HCT116 (cell line): Measurements from ENCODE around the gene GZMA. TPM values are rescaled to one million over a fixed set of nuclear protein-coding genes. Genes with fewer than 3 reads are reported as not detected.

Experiments
- ATAC-seq: fragments of 200-7000 bp; cut with Tn5 transposase; 2 replicates; pipeline ENCODE4 v1.9.1; 2020; ENCODE audit warnings: mild to moderate bottlenecking, moderate library complexity
- BruUV-seq: library from RNA; stranded (reverse); fragments of 400-500 nt; replicated peaks from 2 replicates; lab custom pipeline; 2021; lab: Mats Ljungman, UMichigan
- CTCF ChIA-PET: fragments of 300-600 bp; sonication (Branson Sonifier 250); formaldehyde crosslinking; loops from one replicate; lab custom pipeline; 2021; ENCODE audit warnings: antibody characterized with exemption; lab: Charles Lee
- POLR2A ChIA-PET: fragments of 300-600, 350-600 bp; sonication (Branson Sonifier 250); formaldehyde crosslinking; loops from one replicate; lab custom pipeline; 2021; ENCODE audit warnings: antibody characterized with exemption; lab: Charles Lee
- RAD21 ChIA-PET, 2 experiments: fragments of 300-600 bp; sonication (Branson Sonifier 250); formaldehyde crosslinking; loops; one replicate each; lab custom pipeline; 2023; ENCODE audit warnings: low total read pairs in 2 of 2; ENCODE audit not compliant: uncharacterized antibody in 2 of 2, unreplicated experiment in 2 of 2, low non-redundant PET in 1 of 2; lab: Charles Lee
- DNase-seq: peaks from one replicate; pipeline ENCODE4 v3.0.0-alpha.2; 2010; ENCODE audit warnings: low read depth, low spot score
- H2AFZ ChIP-seq: fragments of 200-600 bp; shearing (Covaris generic), sonication (generic); 2 replicates; pipeline ENCODE4 v1.6.1; 2017; ENCODE audit warnings: low read depth, mixed run types, mixed read lengths, antibody characterized with exemption, low read length; ENCODE audit not compliant: poor library complexity, severe bottlenecking
- H3K27ac ChIP-seq: 2 replicates; pipeline ENCODE4 v1.5.1; 2012; ENCODE audit warnings: low read depth, low read length
- H3K27me3 ChIP-seq: fragments of 200-600 bp; sonication (generic); 2 replicates; pipeline ENCODE4 v1.6.1; 2016; ENCODE audit warnings: mixed run types, low read length, mixed read lengths; ENCODE audit not compliant: insufficient read depth
- H3K36me3 ChIP-seq, 2 experiments: fragments of 200-500 bp in 1 of 2; fragments of 200-600 bp in 1 of 2; sonication (Bioruptor generic) in 1 of 2; sonication (generic) in 1 of 2; 2 replicates each; pipeline versions ENCODE4 v1.5.1 to v1.6.1; 2014 to 2016; ENCODE audit warnings: low read length in 2 of 2, inconsistent platforms in 1 of 2, mixed read lengths in 1 of 2, mixed run types in 1 of 2; ENCODE audit not compliant: insufficient read depth in 2 of 2, control insufficient read depth in 1 of 2
- H3K4me1 ChIP-seq, 2 experiments: fragments of 200-600 bp in 1 of 2; sonication (generic) in 1 of 2; 2 replicates each; pipeline versions ENCODE4 v1.5.1 to v1.6.1; 2012 to 2017; ENCODE audit warnings: low read length in 2 of 2, inconsistent platforms in 1 of 2, mild to moderate bottlenecking in 1 of 2, mixed read lengths in 1 of 2, mixed run types in 1 of 2, moderate library complexity in 1 of 2; ENCODE audit not compliant: insufficient read depth in 2 of 2, control insufficient read depth in 1 of 2
- H3K4me2 ChIP-seq: fragments of 200-600 bp; sonication (generic); 2 replicates; pipeline ENCODE4 v1.6.1; 2017; ENCODE audit warnings: mixed run types, low read length, mixed read lengths
- H3K4me3 ChIP-seq, 2 experiments: fragments of 200-600 bp in 1 of 2; sonication (generic) in 1 of 2; replicated peaks in 1 of 2; 2 replicates each; pipeline ENCODE4 v1.5.1; 2011 to 2016; ENCODE audit warnings: low read length in 2 of 2, control low read depth in 1 of 2, low read depth in 1 of 2, mild to moderate bottlenecking in 1 of 2, mixed read lengths in 1 of 2, mixed run types in 1 of 2
- H3K79me2 ChIP-seq: fragments of 200-600 bp; sonication (generic); 2 replicates; pipeline ENCODE4 v1.6.1; 2017; ENCODE audit warnings: mild to moderate bottlenecking, mixed run types, low read length, moderate library complexity, mixed read lengths; ENCODE audit not compliant: insufficient read depth
- H3K9ac ChIP-seq: fragments of 200-600 bp; sonication (generic); 2 replicates; pipeline ENCODE4 v1.6.1; 2016; ENCODE audit warnings: low read length, mixed read lengths
- H3K9me2 ChIP-seq: fragments of 200-600 bp; sonication (generic), shearing (Covaris generic); 2 replicates; pipeline ENCODE4 v1.6.1; 2017; ENCODE audit warnings: mixed run types, mild to moderate bottlenecking, moderate library complexity; ENCODE audit not compliant: insufficient read depth
- H3K9me3 ChIP-seq, 2 experiments: fragments of 200-500 bp in 1 of 2; fragments of 200-600 bp in 1 of 2; sonication (Bioruptor generic) in 1 of 2; sonication (generic) in 1 of 2; 2 replicates each; pipeline ENCODE4 v1.6.1; 2014 to 2017; ENCODE audit warnings: low read length in 2 of 2, mixed read lengths in 2 of 2, inconsistent platforms in 1 of 2, low read depth in 1 of 2, mild to moderate bottlenecking in 1 of 2, mixed run types in 1 of 2, moderate library complexity in 1 of 2; ENCODE audit not compliant: control insufficient read depth in 1 of 2, insufficient read depth in 1 of 2
- H4K20me1 ChIP-seq: fragments of 200-600 bp; sonication (generic), shearing (Covaris generic); 2 replicates; pipeline ENCODE4 v1.6.1; 2017; ENCODE audit warnings: mixed run types, mild to moderate bottlenecking, moderate library complexity; ENCODE audit not compliant: insufficient read depth
- CBX3 ChIP-seq: IDR thresholded peaks from 2 replicates; pipeline ENCODE4 v1.6.1; 2012; ENCODE audit warnings: low read depth
- CEBPB ChIP-seq: IDR thresholded peaks from 2 replicates; pipeline ENCODE4 v1.6.1; 2012; ENCODE audit warnings: low read depth
- EGR1 ChIP-seq: IDR thresholded peaks from 2 replicates; pipeline ENCODE4 v1.6.1; 2012; ENCODE audit warnings: low read depth
- ELF1 ChIP-seq: IDR thresholded peaks from 2 replicates; pipeline ENCODE4 v1.6.1; 2012; ENCODE audit warnings: low read depth, borderline replicate concordance
- EZH2 ChIP-seq: fragments of 200-600 bp; sonication (generic); IDR thresholded peaks from 2 replicates; pipeline ENCODE4 v1.6.1; 2017; ENCODE audit warnings: antibody characterized with exemption, mixed run types
- EZH2phosphoT487 ChIP-seq: fragments of 200-600 bp; IDR thresholded peaks from 2 replicates; pipeline ENCODE4 v1.6.1; 2018; ENCODE audit warnings: antibody characterized with exemption, borderline replicate concordance
- FOSL1 ChIP-seq: IDR thresholded peaks from 2 replicates; pipeline ENCODE4 v1.6.1; 2012; ENCODE audit warnings: low read depth
- JUND ChIP-seq: IDR thresholded peaks from 2 replicates; pipeline ENCODE4 v1.6.1; 2012
- POLR2A ChIP-seq: IDR thresholded peaks from 2 replicates; pipeline ENCODE4 v1.7.0; 2011; ENCODE audit warnings: borderline replicate concordance; ENCODE audit not compliant: insufficient read depth, insufficient read length; ENCODE audit errors: extremely low read depth
- POLR2AphosphoS5 ChIP-seq: IDR thresholded peaks from 2 replicates; pipeline ENCODE4 v1.6.1; 2011; ENCODE audit warnings: mild to moderate bottlenecking, low read depth, low read length, moderate library complexity
- RAD21 ChIP-seq: IDR thresholded peaks from 2 replicates; pipeline ENCODE4 v1.6.1; 2012; ENCODE audit warnings: low read depth, mild to moderate bottlenecking
- SIN3A ChIP-seq: IDR thresholded peaks from 2 replicates; pipeline ENCODE4 v1.6.1; 2012; ENCODE audit warnings: low read depth
- SP1 ChIP-seq: IDR thresholded peaks from 2 replicates; pipeline ENCODE4 v1.6.1; 2012; ENCODE audit warnings: low read depth
- SRF ChIP-seq: IDR thresholded peaks from 2 replicates; pipeline ENCODE4 v1.6.1; 2012; ENCODE audit warnings: low read depth
- TCF7L2 ChIP-seq: IDR thresholded peaks from 2 replicates; pipeline ENCODE4 v1.7.0; 2011; ENCODE audit warnings: borderline replicate concordance, inconsistent platforms; ENCODE audit not compliant: insufficient read depth, insufficient read length; ENCODE audit errors: extremely low read depth
- YY1 ChIP-seq: IDR thresholded peaks from 2 replicates; pipeline ENCODE4 v1.6.1; 2011; ENCODE audit warnings: low read length, low read depth, moderate library complexity, mild to moderate bottlenecking; ENCODE audit not compliant: insufficient replicate concordance; ENCODE audit errors: extremely low read depth
- ZFX ChIP-seq: fragments of 450-650 bp; IDR thresholded peaks from 2 replicates; pipeline ENCODE4 v1.6.1; 2017
- ZNF274 ChIP-seq: fragments of 200-500 bp; sonication (Bioruptor generic); IDR thresholded peaks from 2 replicates; pipeline ENCODE4 v1.6.1; 2014; ENCODE audit warnings: mild to moderate bottlenecking, low read depth, low read length, inconsistent platforms
- intact Hi-C: fragments of 100-400 bp; cut with micrococcal nuclease; formaldehyde crosslinking; loops from 2 replicates; pipeline ENCODE4 v1.10.0; 2022
- total RNA-seq: library from RNA; stranded (reverse); gene quantifications from one replicate; pipeline ENCODE4 v1.2.1, GENCODE V29; 2021; ENCODE audit not compliant: unreplicated experiment
- TF ChIP-seq, protein P1 (sequence below), 3 experiments: fragments of 200-600 bp in 1 of 3; sonication (generic) in 1 of 3; IDR thresholded peaks in 2 of 3; conservative IDR thresholded peaks in 1 of 3; 2 replicates each; pipeline ENCODE4 v1.5.1; 2012 to 2017; ENCODE audit warnings: low read depth in 2 of 3, low read length in 2 of 3, antibody characterized with exemption in 1 of 3, borderline replicate concordance in 1 of 3, control low read depth in 1 of 3, mild to moderate bottlenecking in 1 of 3, mixed read lengths in 1 of 3, mixed run types in 1 of 3, moderate library complexity in 1 of 3; ENCODE audit not compliant: insufficient read depth in 1 of 3
- TF ChIP-seq, protein P2 (sequence below): IDR thresholded peaks from 2 replicates; pipeline ENCODE4 v1.6.1; 2012

Gene GZMA
- total RNA-seq, 1 experiment from 2014 or later = not detected

DNA sequence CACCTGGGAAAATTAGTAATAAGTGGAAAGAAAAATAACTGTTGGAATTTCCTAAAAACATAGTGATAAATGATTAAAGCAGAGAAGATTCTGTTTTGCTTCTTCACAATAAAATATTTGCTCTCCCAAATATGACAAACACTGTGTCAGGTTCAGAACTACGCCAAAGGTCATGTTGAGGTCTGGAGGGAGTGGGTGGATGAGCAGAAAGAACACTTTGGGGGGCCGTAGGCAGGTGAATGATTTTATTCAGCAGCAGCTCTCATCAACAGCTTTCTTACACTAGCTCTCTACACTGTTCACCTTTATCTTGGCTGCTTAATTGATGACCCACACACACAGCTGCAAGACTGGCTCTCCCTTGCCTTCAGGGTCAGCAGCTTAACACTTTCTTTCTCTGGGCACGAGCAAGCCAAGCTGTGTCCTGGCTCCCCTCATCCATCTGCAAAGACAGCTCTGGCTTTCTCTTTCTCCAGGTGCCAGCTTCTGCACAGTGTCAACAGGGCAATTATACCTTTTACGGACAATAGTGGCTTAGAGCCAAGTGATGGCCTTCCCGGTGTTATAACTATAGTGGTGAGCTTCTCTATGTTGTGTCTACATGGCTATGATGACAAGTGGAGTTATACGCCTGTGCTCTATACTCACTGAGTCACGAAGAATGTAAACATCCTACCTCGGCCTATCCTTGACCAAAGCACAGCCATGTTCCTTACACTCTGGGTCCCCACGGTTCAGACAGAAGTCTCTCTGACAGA, 38.6 kb downstream of the GZMA start:
- no peaks in the 10 kb centered on the region for H3K79me2 ChIP-seq
- no peak overlapping the region for H3K4me3 ChIP-seq
- H3K27me3 ChIP-seq = peaks cover 18% of the 10 kb centered on the region
- H3K4me2 ChIP-seq = no peak overlapping the region
- intact Hi-C loops = loop anchor here (10.0 kb wide), 1 partner anchor 896 kb away; no protein-coding TSS in a partner anchor
- RAD21 ChIA-PET = no interaction called here
- no peak for DNase-seq
- H3K4me1 ChIP-seq = peaks cover 0 to under 1% of the 10 kb centered on the region in 2 experiments; a peak in 1 of 4 replicates
- no peak overlapping the region for H2AFZ ChIP-seq
- POLR2A ChIA-PET = no interaction called here
- BruUV-seq = no TSS peak
- no peaks in the 10 kb centered on the region for H3K9me3 ChIP-seq
- no peaks in the 10 kb centered on the region for H3K36me3 ChIP-seq
- CTCF ChIA-PET = interaction anchor here (1.0 to 1.3 kb wide), 3 partner anchors 19 to 235 kb away, joined by 3 to 5 read pairs (median 3); partner anchors contain the start of gene GPX8
- H3K9me2 ChIP-seq = no peaks in the 10 kb centered on the region
- no peak for ATAC-seq
- no peak overlapping the region for H3K27ac ChIP-seq
- TF ChIP-seq POLR2A (no peak), EZH2 (no peak), TCF7L2 (no peak), SP1 (no peak), EGR1 (no peak), ZNF274 (no peak), YY1 (no peak), RAD21 (no peak), EZH2phosphoT487 (no peak), CBX3 (no peak), ELF1 (no peak), POLR2AphosphoS5 (no peak), SIN3A (no peak), FOSL1 (no peak), SRF (no peak), ZFX (no peak), CEBPB (no peak), JUND (no peak)
- TF ChIP-seq, protein P1, sequence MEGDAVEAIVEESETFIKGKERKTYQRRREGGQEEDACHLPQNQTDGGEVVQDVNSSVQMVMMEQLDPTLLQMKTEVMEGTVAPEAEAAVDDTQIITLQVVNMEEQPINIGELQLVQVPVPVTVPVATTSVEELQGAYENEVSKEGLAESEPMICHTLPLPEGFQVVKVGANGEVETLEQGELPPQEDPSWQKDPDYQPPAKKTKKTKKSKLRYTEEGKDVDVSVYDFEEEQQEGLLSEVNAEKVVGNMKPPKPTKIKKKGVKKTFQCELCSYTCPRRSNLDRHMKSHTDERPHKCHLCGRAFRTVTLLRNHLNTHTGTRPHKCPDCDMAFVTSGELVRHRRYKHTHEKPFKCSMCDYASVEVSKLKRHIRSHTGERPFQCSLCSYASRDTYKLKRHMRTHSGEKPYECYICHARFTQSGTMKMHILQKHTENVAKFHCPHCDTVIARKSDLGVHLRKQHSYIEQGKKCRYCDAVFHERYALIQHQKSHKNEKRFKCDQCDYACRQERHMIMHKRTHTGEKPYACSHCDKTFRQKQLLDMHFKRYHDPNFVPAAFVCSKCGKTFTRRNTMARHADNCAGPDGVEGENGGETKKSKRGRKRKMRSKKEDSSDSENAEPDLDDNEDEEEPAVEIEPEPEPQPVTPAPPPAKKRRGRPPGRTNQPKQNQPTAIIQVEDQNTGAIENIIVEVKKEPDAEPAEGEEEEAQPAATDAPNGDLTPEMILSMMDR (IDR thresholded peaks at IDR 0.05 in 2 of 3, conservative IDR thresholded peaks at IDR 0.05 in 1 of 3; ENCODE audit: borderline replicate concordance in 1 of 3, insufficient read depth in 1 of 3, low read depth in 2 of 3, low read length in 2 of 3) = no peak
- TF ChIP-seq, protein P2, sequence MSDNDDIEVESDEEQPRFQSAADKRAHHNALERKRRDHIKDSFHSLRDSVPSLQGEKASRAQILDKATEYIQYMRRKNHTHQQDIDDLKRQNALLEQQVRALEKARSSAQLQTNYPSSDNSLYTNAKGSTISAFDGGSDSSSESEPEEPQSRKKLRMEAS = no peak
- no peaks in the 10 kb centered on the region for H4K20me1 ChIP-seq
- H3K9ac ChIP-seq = no peak overlapping the region
